Gastrocnemius medialis (tissue), 4 donors: Measurements from ENCODE around the gene GRAMD1C. TPM values are rescaled to one million over a fixed set of nuclear protein-coding genes. Genes with fewer than 3 reads are reported as not detected.

Experiments used
- ATAC-seq, 2 donors: fragments of 150-250 bp; one replicate each; pipeline ENCODE4 v1.9.1; 2016
- DNase-seq, 2 donors: peaks; one replicate each; pipeline ENCODE4 v3.0.0-alpha.2; 2019
- H3K27ac ChIP-seq, 4 donors: fragments of 200-600 bp; sonication (generic); 1 replicate in 1 of 4; 2 replicates in 3 of 4; pipeline ENCODE4 v1.5.1; 2016 to 2018; ENCODE audit warnings: mild to moderate bottlenecking in 2 of 4, moderate library complexity in 1 of 4
- H3K27me3 ChIP-seq, 3 donors: fragments of 200-600 bp; sonication (generic) in 2 of 3; 1 replicate in 1 of 3; 2 replicates in 2 of 3; pipeline versions ENCODE4 v1.5.1 to v1.6.0; 2016 to 2019; ENCODE audit warnings: mild to moderate bottlenecking in 1 of 3, moderate library complexity in 1 of 3
- H3K36me3 ChIP-seq, 2 donors: fragments of 200-600 bp; sonication (generic) in 1 of 2; one replicate each; pipeline ENCODE4 v1.5.1; 2017 to 2018
- H3K4me1 ChIP-seq, 2 donors: fragments of 200-600 bp; sonication (generic) in 1 of 2; one replicate each; pipeline ENCODE4 v1.5.1; 2016 to 2017; ENCODE audit warnings: mild to moderate bottlenecking in 2 of 2
- H3K4me3 ChIP-seq, 4 donors: fragments of 200-600 bp; sonication (generic) in 3 of 4; 1 replicate in 1 of 4; 2 replicates in 3 of 4; pipeline ENCODE4 v1.5.1; 2016 to 2019; ENCODE audit warnings: mild to moderate bottlenecking in 2 of 4
- H3K9me3 ChIP-seq, 3 donors: fragments of 200-600 bp; sonication (generic) in 2 of 3; 1 replicate in 1 of 3; 2 replicates in 2 of 3; pipeline ENCODE4 v1.5.1; 2016 to 2019
- CTCF ChIP-seq, 5 experiments: fragments of 450-650 bp in 3 of 5; fragments of 200-600 bp in 2 of 5; sonication (generic) in 2 of 5; IDR thresholded peaks in 4 of 5; conservative IDR thresholded peaks in 1 of 5; 1 replicate in 4 of 5; 2 replicates in 1 of 5; pipeline ENCODE4 v1.5.1; 2016 to 2019; ENCODE audit warnings: antibody characterized with exemption in 5 of 5, mild to moderate bottlenecking in 3 of 5, moderate library complexity in 3 of 5
- POLR2A ChIP-seq, 2 donors: fragments of 450-650 bp; IDR thresholded peaks; one replicate each; pipeline ENCODE4 v1.6.1; 2017; ENCODE audit warnings: antibody characterized with exemption in 2 of 2, mild to moderate bottlenecking in 2 of 2, moderate library complexity in 2 of 2
- in situ Hi-C, 4 donors: fragments of 200-750 bp; cut with MboI; loops; one replicate each; pipeline versions ENCODE4 v1.15.0 to v1.8.0; 2017; ENCODE audit warnings: low sequenced_read_pairs in 4 of 4
- intact Hi-C: fragments of 100-400 bp; cut with DNase I; formaldehyde crosslinking; loops from one replicate; pipeline ENCODE4 v1.15.1; 2023; ENCODE audit warnings: low total_unique reads
- total RNA-seq, 4 donors: library from RNA; depleted of rRNA; stranded (reverse); fragments of >200 nt; gene quantifications; one replicate each; pipeline versions ENCODE4 v1.1.0 to v1.2.3, GENCODE V29; 2016

GRAMD1C gene
- total RNA-seq, 4 donors from 2014 or later, result 0.29 to 0.95 TPM; not detected in 2

- DNase-seq (no peak), ATAC-seq (no peak)
- intact Hi-C loops (no loop called here), in situ Hi-C loops (no loop called here)
- Histone ChIP-seq H3K27me3 (no peaks in the 10 kb centered on the region), H3K9me3 (no peaks in the 10 kb centered on the region), H3K4me3 (no peak overlapping the region), H3K4me1 (no peaks in the 10 kb centered on the region), H3K36me3 (peaks cover 0 to 99% of the 10 kb centered on the region in 2 donors), H3K27ac (no peak overlapping the region)
- TF ChIP-seq POLR2A (IDR thresholded peaks at IDR 0.05), result no peak
- no peak for TF ChIP-seq CTCF (IDR thresholded peaks at IDR 0.05 in 4 of 5, conservative IDR thresholded peaks at IDR 0.05 in 1 of 5)
Measured at GRCh38 chr3:113802795-113803455, 35.7 kb upstream of the GRAMD1C start.

- no peak overlapping the region for H3K4me3 ChIP-seq
- H3K36me3 ChIP-seq, result peaks cover 0 to 98% of the 10 kb centered on the region in 2 donors
- H3K4me1 ChIP-seq, result no peaks in the 10 kb centered on the region
- DNase-seq, result no peak
- ATAC-seq, result no peak
- intact Hi-C loops, result no loop called here
- H3K9me3 ChIP-seq, result no peaks in the 10 kb centered on the region
- TF ChIP-seq CTCF (IDR thresholded peaks at IDR 0.05 in 4 of 5, conservative IDR thresholded peaks at IDR 0.05 in 1 of 5), result no peak
- no peak for TF ChIP-seq POLR2A (IDR thresholded peaks at IDR 0.05)
- H3K27ac ChIP-seq, result no peak overlapping the region
- in situ Hi-C loops, result no loop called here
- no peaks in the 10 kb centered on the region for H3K27me3 ChIP-seq
Measured at GRCh38 chr3:113804661-113805060, 33.9 kb upstream of the GRAMD1C start.

- intact Hi-C loops (no loop called here), in situ Hi-C loops (no loop called here)
- H3K27ac ChIP-seq, result no peak overlapping the region
- no peaks in the 10 kb centered on the region for H3K4me1 ChIP-seq
- DNase-seq (no peak), ATAC-seq (no peak)
- H3K36me3 ChIP-seq, result peaks cover 0 to 98% of the 10 kb centered on the region in 2 donors
- no peak for TF ChIP-seq CTCF (IDR thresholded peaks at IDR 0.05 in 4 of 5, conservative IDR thresholded peaks at IDR 0.05 in 1 of 5)
- TF ChIP-seq POLR2A (IDR thresholded peaks at IDR 0.05), result no peak
- no peak overlapping the region for H3K4me3 ChIP-seq
- no peaks in the 10 kb centered on the region for H3K9me3 ChIP-seq
- no peaks in the 10 kb centered on the region for H3K27me3 ChIP-seq
Measured at GRCh38 chr3:113805249-113805648, 33.3 kb upstream of the GRAMD1C start.

- Histone ChIP-seq H3K27ac (no peak overlapping the region), H3K4me1 (no peaks in the 10 kb centered on the region), H3K36me3 (peaks cover 0 to 32% of the 10 kb centered on the region in 2 donors), H3K4me3 (no peak overlapping the region), H3K27me3 (no peaks in the 10 kb centered on the region), H3K9me3 (no peaks in the 10 kb centered on the region)
- intact Hi-C loops, result no loop called here
- TF ChIP-seq POLR2A (IDR thresholded peaks at IDR 0.05) (no peak), CTCF (IDR thresholded peaks at IDR 0.05 in 4 of 5, conservative IDR thresholded peaks at IDR 0.05 in 1 of 5) (no peak)
- no peak for DNase-seq
- in situ Hi-C loops, result no loop called here
- no peak for ATAC-seq
Measured at GRCh38 chr3:113812854-113813253, 25.7 kb upstream of the GRAMD1C start.

- TF ChIP-seq CTCF (IDR thresholded peaks at IDR 0.05 in 4 of 5, conservative IDR thresholded peaks at IDR 0.05 in 1 of 5) (no peak), POLR2A (IDR thresholded peaks at IDR 0.05) (no peak)
- no peaks in the 10 kb centered on the region for H3K9me3 ChIP-seq
- no peak for DNase-seq
- no peak for ATAC-seq
- H3K4me1 ChIP-seq, result no peaks in the 10 kb centered on the region
- no peak overlapping the region for H3K27ac ChIP-seq
- in situ Hi-C loops, result no loop called here
- no peaks in the 10 kb centered on the region for H3K27me3 ChIP-seq
- no peak overlapping the region for H3K4me3 ChIP-seq
- H3K36me3 ChIP-seq, result no peaks in the 10 kb centered on the region
- intact Hi-C loops, result no loop called here
Measured at GRCh38 chr3:113819866-113820265, 18.7 kb upstream of the GRAMD1C start.
